Lower leg skin (tissue), 3 donors: ENCODE data around the gene SCAF1.

Source experiments
- CTCF ChIP-seq, 3 donors: fragments of 450-650 bp; IDR thresholded peaks; one replicate each; pipeline ENCODE4 v1.5.1; 2016; ENCODE audit warnings: antibody characterized with exemption in 3 of 3, mild to moderate bottlenecking in 3 of 3, moderate library complexity in 2 of 3
- POLR2A ChIP-seq, 2 donors: fragments of 450-650 bp; IDR thresholded peaks; one replicate each; pipeline ENCODE4 v1.6.1; 2016 to 2017; ENCODE audit warnings: antibody characterized with exemption in 2 of 2, mild to moderate bottlenecking in 1 of 2, moderate library complexity in 1 of 2

DNA sequence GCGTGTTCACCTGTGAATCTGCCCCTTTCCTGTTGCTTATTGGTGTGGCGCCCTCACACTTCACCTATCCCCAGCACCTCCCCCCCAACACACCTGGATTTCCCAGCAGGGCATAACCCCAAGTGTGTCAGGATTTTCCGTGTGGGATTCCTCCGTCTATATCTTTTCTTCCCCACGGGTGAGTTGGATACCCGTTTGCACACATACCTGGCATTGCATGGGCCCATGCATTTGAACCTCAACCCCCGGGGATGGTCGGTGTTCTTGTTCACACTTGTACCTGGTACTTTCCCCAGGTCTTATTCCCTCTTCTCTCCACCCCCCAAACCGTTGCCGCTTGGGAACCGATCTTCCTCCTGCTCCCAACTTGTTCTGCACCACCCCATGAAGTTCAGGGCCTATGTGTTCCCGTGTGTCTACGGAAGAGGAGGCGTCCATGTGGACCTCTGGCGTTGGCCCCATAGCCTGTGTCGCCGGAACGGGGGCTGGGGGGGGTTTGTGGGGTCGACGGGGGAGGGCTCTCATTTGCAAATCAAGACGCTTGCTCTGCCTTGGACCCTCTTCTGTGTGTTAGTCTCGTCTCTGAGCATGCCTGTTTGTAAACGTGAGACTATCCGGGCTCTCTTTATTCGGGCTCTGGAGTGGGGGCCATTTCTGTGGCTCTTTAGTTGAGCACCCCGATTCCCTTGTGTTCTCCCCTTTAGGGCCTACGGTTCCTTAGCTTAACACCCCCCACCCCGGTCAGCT, 49.4 kb upstream of the SCAF1 start:
- TF ChIP-seq POLR2A (IDR thresholded peaks at IDR 0.05): no peak
- TF ChIP-seq CTCF (IDR thresholded peaks at IDR 0.05): no peak
